ENCODE data around the gene SYNDIG1.

Gene SYNDIG1

GRCh38 chr20:24632581-24632980 lies 163.2 kb downstream of the SYNDIG1 start:
- Mint-ChIP-seq H3K4me3 (no peak overlapping the region), H3K36me3 (ENCODE audit: low read depth) (no peaks in the 10 kb centered on the region), H3K27ac (no peak overlapping the region), H3K4me1 (ENCODE audit: low read depth) (peaks cover 15% of the 10 kb centered on the region), H3K27me3 (ENCODE audit: low read depth) (peaks cover 6% of the 10 kb centered on the region), H3K9me3 (no peaks in the 10 kb centered on the region)
- no peak for DNase-seq (ENCODE audit: low spot score)

GRCh38 chr20:24633026-24633425 lies 163.6 kb downstream of the SYNDIG1 start:
- DNase-seq (ENCODE audit: low spot score) = no peak
- H3K27ac Mint-ChIP-seq = no peak overlapping the region
- peaks cover 6% of the 10 kb centered on the region for H3K27me3 Mint-ChIP-seq (ENCODE audit: low read depth)
- no peaks in the 10 kb centered on the region for H3K36me3 Mint-ChIP-seq (ENCODE audit: low read depth)
- H3K4me3 Mint-ChIP-seq = no peak overlapping the region
- peaks cover 15% of the 10 kb centered on the region for H3K4me1 Mint-ChIP-seq (ENCODE audit: low read depth)
- H3K9me3 Mint-ChIP-seq = no peaks in the 10 kb centered on the region

GRCh38 chr20:24633521-24633920 lies 164.1 kb downstream of the SYNDIG1 start:
- Mint-ChIP-seq H3K27me3 (ENCODE audit: low read depth) (peaks cover 6% of the 10 kb centered on the region), H3K36me3 (ENCODE audit: low read depth) (no peaks in the 10 kb centered on the region), H3K4me3 (no peak overlapping the region), H3K9me3 (no peaks in the 10 kb centered on the region), H3K27ac (no peak overlapping the region), H3K4me1 (ENCODE audit: low read depth) (peaks cover 15% of the 10 kb centered on the region)
- no peak for DNase-seq (ENCODE audit: low spot score)

- no peak overlapping the region for H3K4me3 Mint-ChIP-seq
- no peaks in the 10 kb centered on the region for H3K36me3 Mint-ChIP-seq (ENCODE audit: low read depth)
- H3K27ac Mint-ChIP-seq = no peak overlapping the region
- peaks cover 1% of the 10 kb centered on the region for H3K4me1 Mint-ChIP-seq (ENCODE audit: low read depth)
- peaks cover 6% of the 10 kb centered on the region for H3K27me3 Mint-ChIP-seq (ENCODE audit: low read depth)
- no peak for DNase-seq (ENCODE audit: low spot score)
- H3K9me3 Mint-ChIP-seq = no peaks in the 10 kb centered on the region
Measured at GRCh38 chr20:24634855-24635254, 165.4 kb downstream of the SYNDIG1 start.

- no peaks in the 10 kb centered on the region for H3K4me1 Mint-ChIP-seq (ENCODE audit: low read depth)
- H3K36me3 Mint-ChIP-seq (ENCODE audit: low read depth) = no peaks in the 10 kb centered on the region
- DNase-seq (ENCODE audit: low spot score) = no peak
- H3K27me3 Mint-ChIP-seq (ENCODE audit: low read depth) = peaks cover 13% of the 10 kb centered on the region
- no peaks in the 10 kb centered on the region for H3K9me3 Mint-ChIP-seq
- H3K4me3 Mint-ChIP-seq = no peak overlapping the region
- H3K27ac Mint-ChIP-seq = no peak overlapping the region
Measured at GRCh38 chr20:24636626-24637025, 167.2 kb downstream of the SYNDIG1 start.

GRCh38 chr20:24637087-24637486 lies 167.7 kb downstream of the SYNDIG1 start:
- Mint-ChIP-seq H3K27ac (no peak overlapping the region), H3K36me3 (ENCODE audit: low read depth) (no peaks in the 10 kb centered on the region), H3K27me3 (ENCODE audit: low read depth) (peaks cover 11% of the 10 kb centered on the region), H3K4me3 (no peak overlapping the region), H3K4me1 (ENCODE audit: low read depth) (no peaks in the 10 kb centered on the region), H3K9me3 (no peaks in the 10 kb centered on the region)
- DNase-seq (ENCODE audit: low spot score) = no peak

GRCh38 chr20:24637941-24638340 lies 168.5 kb downstream of the SYNDIG1 start:
- H3K4me1 Mint-ChIP-seq (ENCODE audit: low read depth) = no peaks in the 10 kb centered on the region
- no peak overlapping the region for H3K4me3 Mint-ChIP-seq
- peaks cover 11% of the 10 kb centered on the region for H3K27me3 Mint-ChIP-seq (ENCODE audit: low read depth)
- H3K36me3 Mint-ChIP-seq (ENCODE audit: low read depth) = no peaks in the 10 kb centered on the region
- DNase-seq (ENCODE audit: low spot score) = no peak
- H3K9me3 Mint-ChIP-seq = no peaks in the 10 kb centered on the region
- no peak overlapping the region for H3K27ac Mint-ChIP-seq

GRCh38 chr20:24638591-24639548 lies 169.4 kb downstream of the SYNDIG1 start:
- H3K9me3 Mint-ChIP-seq = no peaks in the 10 kb centered on the region
- H3K27me3 Mint-ChIP-seq (ENCODE audit: low read depth) = peaks cover 11% of the 10 kb centered on the region
- no peaks in the 10 kb centered on the region for H3K36me3 Mint-ChIP-seq (ENCODE audit: low read depth)

GRCh38 chr20:24640276-24640675 lies 170.8 kb downstream of the SYNDIG1 start:
- DNase-seq (ENCODE audit: low spot score) = no peak
- Mint-ChIP-seq H3K27ac (no peak overlapping the region), H3K36me3 (ENCODE audit: low read depth) (no peaks in the 10 kb centered on the region), H3K4me1 (ENCODE audit: low read depth) (no peaks in the 10 kb centered on the region), H3K9me3 (no peaks in the 10 kb centered on the region), H3K27me3 (ENCODE audit: low read depth) (peaks cover 7% of the 10 kb centered on the region), H3K4me3 (no peak overlapping the region)

More at GRCh38 chr20:24638591-24639548, 169.4 kb downstream of the SYNDIG1 start:
- H3K27ac Mint-ChIP-seq = no peak overlapping the region
- H3K4me1 Mint-ChIP-seq (ENCODE audit: low read depth) = no peaks in the 10 kb centered on the region
- no peak overlapping the region for H3K4me3 Mint-ChIP-seq
- no peak for DNase-seq (ENCODE audit: low spot score)

GRCh38 chr20:24640686-24641085 lies 171.3 kb downstream of the SYNDIG1 start:
- DNase-seq (ENCODE audit: low spot score) = no peak
- H3K4me3 Mint-ChIP-seq = no peak overlapping the region
- H3K27ac Mint-ChIP-seq = no peak overlapping the region
- no peaks in the 10 kb centered on the region for H3K36me3 Mint-ChIP-seq (ENCODE audit: low read depth)
- no peaks in the 10 kb centered on the region for H3K9me3 Mint-ChIP-seq
- H3K27me3 Mint-ChIP-seq (ENCODE audit: low read depth) = peaks cover 7% of the 10 kb centered on the region
- no peaks in the 10 kb centered on the region for H3K4me1 Mint-ChIP-seq (ENCODE audit: low read depth)

GRCh38 chr20:24643731-24644626 lies 174.6 kb downstream of the SYNDIG1 start:
- no peaks in the 10 kb centered on the region for H3K9me3 Mint-ChIP-seq
- H3K36me3 Mint-ChIP-seq (ENCODE audit: low read depth) = no peaks in the 10 kb centered on the region
- DNase-seq (ENCODE audit: low spot score) = no peak
- H3K4me1 Mint-ChIP-seq (ENCODE audit: low read depth) = no peaks in the 10 kb centered on the region
- peaks cover 7% of the 10 kb centered on the region for H3K27me3 Mint-ChIP-seq (ENCODE audit: low read depth)
- H3K27ac Mint-ChIP-seq = no peak overlapping the region
- no peak overlapping the region for H3K4me3 Mint-ChIP-seq

- no peaks in the 10 kb centered on the region for H3K27me3 Mint-ChIP-seq (ENCODE audit: low read depth)
- DNase-seq (ENCODE audit: low spot score) = no peak
- H3K36me3 Mint-ChIP-seq (ENCODE audit: low read depth) = no peaks in the 10 kb centered on the region
- no peak overlapping the region for H3K27ac Mint-ChIP-seq
- H3K4me3 Mint-ChIP-seq = no peak overlapping the region
- no peaks in the 10 kb centered on the region for H3K4me1 Mint-ChIP-seq (ENCODE audit: low read depth)
- H3K9me3 Mint-ChIP-seq = no peaks in the 10 kb centered on the region
Measured at GRCh38 chr20:24646321-24646720, 176.9 kb downstream of the SYNDIG1 start.

GRCh38 chr20:24647713-24648112 lies 178.3 kb downstream of the SYNDIG1 start:
- no peak for DNase-seq (ENCODE audit: low spot score)
- H3K36me3 Mint-ChIP-seq (ENCODE audit: low read depth) = no peaks in the 10 kb centered on the region
- H3K4me1 Mint-ChIP-seq (ENCODE audit: low read depth) = no peaks in the 10 kb centered on the region
- H3K9me3 Mint-ChIP-seq = no peaks in the 10 kb centered on the region
- no peak overlapping the region for H3K27ac Mint-ChIP-seq
- H3K4me3 Mint-ChIP-seq = no peak overlapping the region
- H3K27me3 Mint-ChIP-seq (ENCODE audit: low read depth) = no peaks in the 10 kb centered on the region

- Mint-ChIP-seq H3K4me1 (ENCODE audit: low read depth) (no peaks in the 10 kb centered on the region), H3K36me3 (ENCODE audit: low read depth) (no peaks in the 10 kb centered on the region), H3K4me3 (no peak overlapping the region), H3K27me3 (ENCODE audit: low read depth) (no peaks in the 10 kb centered on the region), H3K9me3 (no peaks in the 10 kb centered on the region), H3K27ac (no peak overlapping the region)
- DNase-seq (ENCODE audit: low spot score) = no peak
Measured at GRCh38 chr20:24648481-24648880, 179.1 kb downstream of the SYNDIG1 start.

All from T-helper 2 cell treated with Interferon-gamma antibody and Interleukin-4, amounts not matched to agents 5 μg/mL and 100 μg/mL, for 36 hours (primary cell).